ENCODE data around the gene STX3.
A peak's percentile ranks its signal among the peaks of the same experiment; 100 is the strongest.

The STX3 gene

DNA sequence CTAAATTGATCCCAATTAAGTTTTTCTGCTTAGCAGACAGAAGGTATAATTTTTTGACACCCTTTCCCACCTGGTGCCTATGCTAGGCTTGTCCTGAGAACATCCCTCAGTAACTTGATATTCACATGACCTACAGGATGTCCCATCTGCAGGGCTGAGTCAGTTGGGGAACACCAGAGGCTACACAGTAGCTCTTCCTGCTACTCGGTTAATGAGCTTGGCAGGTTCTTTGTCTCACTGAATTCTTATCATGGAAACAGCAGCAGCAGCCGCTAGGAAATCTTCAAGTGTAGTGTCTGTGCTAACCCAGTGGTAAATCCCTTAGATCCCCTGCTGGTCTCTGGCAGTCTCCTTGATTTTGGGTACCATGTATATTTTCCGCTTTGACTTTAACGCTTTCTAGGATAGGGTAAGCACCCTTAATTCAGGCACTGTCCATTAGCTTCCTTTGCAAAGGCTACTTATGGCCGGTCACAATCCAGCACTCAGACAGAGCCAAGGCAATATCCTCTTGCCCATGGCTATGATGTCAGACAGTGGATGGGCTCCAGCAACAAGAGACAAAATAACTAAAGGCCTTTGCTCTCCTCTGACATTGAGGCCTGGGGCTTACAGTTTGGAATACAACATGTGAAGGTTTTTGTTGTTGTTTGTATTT, 46.9 kb downstream of the STX3 start:
- Histone ChIP-seq H3K4me1 (no peaks in the 10 kb centered on the region), H3K9me3 (no peaks in the 10 kb centered on the region), H3K4me3 (no peak overlapping the region), H3K27ac (peak overlapping the region; percentile 20 to 40), H3K27me3 (no peaks in the 10 kb centered on the region), H3K36me3 (peaks cover 26 to 71% (median 32%) of the 10 kb centered on the region in 3 donors)
- DNase-seq, result no peak
- intact Hi-C loops (cut with DNase I; ENCODE audit: low total_unique reads), result loop anchor here (2.0 to 10.0 kb wide), 2 partner anchors 47 to 127 kb away; partner anchors contain the start of gene STX3
- TF ChIP-seq, protein P1, sequence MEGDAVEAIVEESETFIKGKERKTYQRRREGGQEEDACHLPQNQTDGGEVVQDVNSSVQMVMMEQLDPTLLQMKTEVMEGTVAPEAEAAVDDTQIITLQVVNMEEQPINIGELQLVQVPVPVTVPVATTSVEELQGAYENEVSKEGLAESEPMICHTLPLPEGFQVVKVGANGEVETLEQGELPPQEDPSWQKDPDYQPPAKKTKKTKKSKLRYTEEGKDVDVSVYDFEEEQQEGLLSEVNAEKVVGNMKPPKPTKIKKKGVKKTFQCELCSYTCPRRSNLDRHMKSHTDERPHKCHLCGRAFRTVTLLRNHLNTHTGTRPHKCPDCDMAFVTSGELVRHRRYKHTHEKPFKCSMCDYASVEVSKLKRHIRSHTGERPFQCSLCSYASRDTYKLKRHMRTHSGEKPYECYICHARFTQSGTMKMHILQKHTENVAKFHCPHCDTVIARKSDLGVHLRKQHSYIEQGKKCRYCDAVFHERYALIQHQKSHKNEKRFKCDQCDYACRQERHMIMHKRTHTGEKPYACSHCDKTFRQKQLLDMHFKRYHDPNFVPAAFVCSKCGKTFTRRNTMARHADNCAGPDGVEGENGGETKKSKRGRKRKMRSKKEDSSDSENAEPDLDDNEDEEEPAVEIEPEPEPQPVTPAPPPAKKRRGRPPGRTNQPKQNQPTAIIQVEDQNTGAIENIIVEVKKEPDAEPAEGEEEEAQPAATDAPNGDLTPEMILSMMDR (IDR thresholded peaks at IDR 0.05), result no peak

DNA sequence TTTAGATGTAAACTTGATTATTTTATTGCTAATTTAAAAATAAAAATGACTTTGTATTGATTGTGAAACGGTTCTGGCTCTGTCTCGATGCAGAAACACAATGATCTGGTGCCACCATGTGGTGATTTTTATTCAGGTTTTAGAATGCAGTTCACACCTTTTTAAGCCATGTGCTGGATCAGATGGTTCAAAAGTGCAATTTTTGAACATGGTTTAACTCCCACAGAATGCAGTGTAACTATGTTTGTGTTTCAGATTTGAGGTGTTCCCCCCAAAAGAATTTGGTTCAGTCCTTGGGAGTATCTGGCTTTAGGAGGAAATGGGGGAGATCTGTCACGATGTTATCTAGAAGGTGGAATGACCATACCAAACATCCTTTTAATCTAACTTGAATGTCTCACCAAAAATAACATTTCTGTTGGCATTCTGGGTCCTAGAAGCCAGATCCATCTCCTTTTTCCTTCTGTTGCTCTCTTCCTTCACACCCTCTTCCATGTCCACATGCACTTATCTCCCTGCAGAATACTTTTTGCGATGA, 47.5 kb downstream of the STX3 start:
- Histone ChIP-seq H3K27ac (peak overlapping the region in 1 of 2 donors; percentile 20), H3K36me3 (peaks cover 26 to 71% (median 32%) of the 10 kb centered on the region in 3 donors), H3K4me1 (no peaks in the 10 kb centered on the region), H3K4me3 (no peak overlapping the region), H3K27me3 (no peaks in the 10 kb centered on the region), H3K9me3 (no peaks in the 10 kb centered on the region)
- TF ChIP-seq, protein P1 (IDR thresholded peaks at IDR 0.05), result peak; percentile 68 to 79
- DNase-seq, result no peak
- intact Hi-C loops (cut with DNase I; ENCODE audit: low total_unique reads), result loop anchor here (2.0 to 10.0 kb wide), 2 partner anchors 48 to 128 kb away; partner anchors contain the start of gene STX3

DNA sequence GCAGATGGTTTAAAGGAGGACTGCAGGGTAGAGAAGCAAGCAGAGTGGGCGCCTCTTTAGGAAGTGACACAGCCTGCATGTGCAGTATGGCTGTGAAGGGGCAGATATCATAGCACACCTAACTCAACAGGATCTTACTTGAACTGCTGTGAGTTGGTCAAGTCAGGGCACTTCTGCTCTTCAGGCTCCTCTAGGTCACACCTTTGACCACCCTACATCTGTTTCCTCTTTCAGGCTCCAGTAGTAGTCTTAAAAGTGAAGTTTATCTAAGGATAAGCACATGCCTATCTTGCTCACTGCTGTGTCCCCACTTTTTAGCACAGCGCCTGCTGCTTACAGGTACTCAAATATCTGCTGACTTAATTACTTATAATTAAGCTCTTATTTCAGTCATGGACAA, 48.9 kb downstream of the STX3 start:
- TF ChIP-seq, protein P1 (IDR thresholded peaks at IDR 0.05), result no peak
- no peaks in the 10 kb centered on the region for H3K4me1 ChIP-seq
- intact Hi-C loops (cut with DNase I; ENCODE audit: low total_unique reads), result loop anchor here (10.0 kb wide), 1 partner anchor 129 kb away; no protein-coding TSS in a partner anchor
- no peak overlapping the region for H3K4me3 ChIP-seq
- H3K36me3 ChIP-seq, result peaks cover 20 to 63% (median 31%) of the 10 kb centered on the region in 3 donors
- no peak for DNase-seq
- H3K27me3 ChIP-seq, result no peaks in the 10 kb centered on the region
- H3K27ac ChIP-seq, result no peak overlapping the region
- H3K9me3 ChIP-seq, result no peaks in the 10 kb centered on the region

DNA sequence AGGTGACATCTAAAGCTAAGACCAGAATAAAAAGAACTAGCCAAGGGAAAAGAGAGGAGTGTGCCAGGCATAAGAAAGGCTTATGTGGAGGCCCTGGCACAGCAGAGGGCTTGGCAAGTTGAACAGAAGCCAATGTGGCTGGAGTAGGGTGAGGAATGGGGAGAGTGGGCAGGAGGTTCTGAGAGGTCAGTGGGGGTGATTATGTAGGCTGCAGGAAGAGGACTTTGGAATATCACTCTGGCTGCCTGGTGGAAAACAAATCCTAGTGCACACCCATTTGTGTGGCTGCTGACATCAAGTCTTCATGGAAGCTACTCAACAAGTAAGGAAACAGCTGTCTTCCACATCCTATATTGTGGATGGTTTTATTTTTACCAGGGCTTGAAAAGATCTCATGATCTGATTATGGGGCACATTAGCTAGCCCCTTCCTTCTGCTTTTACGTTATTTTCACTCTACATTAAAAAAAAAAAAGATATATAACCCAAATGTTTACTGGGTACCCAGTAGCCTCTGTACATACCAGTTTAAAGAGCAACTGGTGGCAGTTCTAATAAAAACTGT, 52.0 kb downstream of the STX3 start:
- no peak for DNase-seq
- Histone ChIP-seq H3K4me3 (no peak overlapping the region), H3K27me3 (no peaks in the 10 kb centered on the region), H3K27ac (no peak overlapping the region), H3K9me3 (no peaks in the 10 kb centered on the region), H3K4me1 (peaks cover 0 to 16% (median 8%) of the 10 kb centered on the region in 4 donors), H3K36me3 (peaks cover 20 to 48% (median 31%) of the 10 kb centered on the region in 3 donors)
- TF ChIP-seq, protein P1 (IDR thresholded peaks at IDR 0.05), result no peak
- intact Hi-C loops (cut with DNase I; ENCODE audit: low total_unique reads), result loop anchor here (10.0 kb wide), 1 partner anchor 132 kb away; no protein-coding TSS in a partner anchor

DNA sequence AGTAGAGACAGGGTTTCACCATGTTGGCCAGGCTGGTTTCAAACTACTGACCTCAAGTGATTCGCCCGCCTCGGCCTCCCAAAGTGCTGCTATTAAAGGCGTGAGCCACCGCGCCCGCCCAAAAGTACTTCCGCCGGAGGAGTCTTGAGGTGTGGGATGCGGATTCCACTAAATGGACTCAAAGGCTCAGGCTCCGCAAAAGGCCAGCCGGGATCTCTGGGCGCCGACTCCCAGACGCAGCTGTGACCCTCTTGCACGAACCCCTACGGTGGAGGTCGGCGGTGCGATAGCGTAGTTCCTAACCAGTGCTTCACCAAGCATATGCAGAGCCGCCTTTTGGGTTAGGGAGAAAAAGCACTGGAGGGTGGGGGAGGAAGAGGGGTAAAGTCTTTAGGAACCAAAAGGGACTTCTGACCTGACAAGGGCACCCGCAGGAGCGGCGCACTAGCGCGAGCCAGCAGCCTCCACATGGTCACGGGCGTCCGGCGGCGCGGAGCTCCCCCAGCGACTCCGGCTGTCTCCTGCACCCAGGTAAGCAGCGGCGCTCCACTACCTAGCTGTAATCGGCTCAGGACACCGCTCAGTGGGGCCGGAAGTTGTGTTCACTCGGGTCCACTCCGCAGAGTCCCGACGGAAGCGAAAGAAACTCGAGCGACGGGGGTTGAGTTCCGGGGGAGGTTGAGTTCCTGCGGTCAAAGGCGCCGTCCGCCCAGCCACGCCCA, 55.2 kb downstream of the STX3 start, which contains the start of gene MRPL16:
Gene MRPL16 (minus strand): TSS at position 590 of the 722 bp plus-strand sequence. CDS start 120 bp downstream, at position 470.
- Histone ChIP-seq H3K9me3 (no peaks in the 10 kb centered on the region), H3K36me3 (peaks cover 8 to 30% (median 29%) of the 10 kb centered on the region in 3 donors), H3K27me3 (no peaks in the 10 kb centered on the region), H3K27ac (peak within 1 kb of the TSS; percentile 85), H3K4me3 (peak within 1 kb of the TSS; percentile 83 to 94), H3K4me1 (peaks cover 0 to 16% (median 8%) of the 10 kb centered on the region in 4 donors)
- intact Hi-C loops (cut with DNase I; ENCODE audit: low total_unique reads), result no loop called here
- TF ChIP-seq, protein P1 (IDR thresholded peaks at IDR 0.05), result no peak
- peak; percentile 79 to 89 for DNase-seq

Data from tibial artery (tissue), 4 donors.